Measurements from ENCODE around the gene FAM181B.

Gene FAM181B

GRCh38 chr11:82771781-82772180 lies 38.1 kb upstream of the FAM181B start:
- no peak for TF ChIP-seq CTCF (conservative IDR thresholded peaks at IDR 0.05; ENCODE audit: low read length)
- DNase-seq (ENCODE audit: low read depth) = no peak
- H3K4me3 ChIP-seq (ENCODE audit: low read length) = no peak overlapping the region

GRCh38 chr11:82767123-82767522 lies 33.5 kb upstream of the FAM181B start:
- no peak for DNase-seq (ENCODE audit: low read depth)
- no peak overlapping the region for H3K4me3 ChIP-seq (ENCODE audit: low read length)
- TF ChIP-seq CTCF (conservative IDR thresholded peaks at IDR 0.05; ENCODE audit: low read length) = no peak

GRCh38 chr11:82765466-82766034 lies 31.9 kb upstream of the FAM181B start:
- no peak for DNase-seq (ENCODE audit: low read depth)
- H3K4me3 ChIP-seq (ENCODE audit: low read length) = no peak overlapping the region
- no peak for TF ChIP-seq CTCF (conservative IDR thresholded peaks at IDR 0.05; ENCODE audit: low read length)

GRCh38 chr11:82763167-82763566 lies 29.5 kb upstream of the FAM181B start:
- no peak overlapping the region for H3K4me3 ChIP-seq (ENCODE audit: low read length)
- no peak for TF ChIP-seq CTCF (conservative IDR thresholded peaks at IDR 0.05; ENCODE audit: low read length)
- no peak for DNase-seq (ENCODE audit: low read depth)

- TF ChIP-seq CTCF (conservative IDR thresholded peaks at IDR 0.05; ENCODE audit: low read length) = no peak
- DNase-seq (ENCODE audit: low read depth) = no peak
- no peak overlapping the region for H3K4me3 ChIP-seq (ENCODE audit: low read length)
Observed at GRCh38 chr11:82759649-82760048, 26.0 kb upstream of the FAM181B start.

- TF ChIP-seq CTCF (conservative IDR thresholded peaks at IDR 0.05; ENCODE audit: low read length) = no peak
- no peak overlapping the region for H3K4me3 ChIP-seq (ENCODE audit: low read length)
Observed at GRCh38 chr11:82757660-82758357, 24.1 kb upstream of the FAM181B start.

More at GRCh38 chr11:82757660-82758357, 24.1 kb upstream of the FAM181B start:
- no peak for DNase-seq (ENCODE audit: low read depth)
